Activated effector memory CD4-positive, alpha-beta T cell treated with anti-CD3 and anti-CD28 coated beads, Interleukin-2, amount 50 U/mL, for 16 hours (primary cell): ENCODE measurements around the gene TBCCD1.
"Not testable (repeated sequence)": the region's sequence is repeated elsewhere in the genome, so short reads cannot be mapped to it uniquely, and the experiment has no call there.

Experiments used
- DNase-seq: peaks from one replicate; pipeline ENCODE4 v3.0.0-alpha.2; 2020

TBCCD1 gene

DNA sequence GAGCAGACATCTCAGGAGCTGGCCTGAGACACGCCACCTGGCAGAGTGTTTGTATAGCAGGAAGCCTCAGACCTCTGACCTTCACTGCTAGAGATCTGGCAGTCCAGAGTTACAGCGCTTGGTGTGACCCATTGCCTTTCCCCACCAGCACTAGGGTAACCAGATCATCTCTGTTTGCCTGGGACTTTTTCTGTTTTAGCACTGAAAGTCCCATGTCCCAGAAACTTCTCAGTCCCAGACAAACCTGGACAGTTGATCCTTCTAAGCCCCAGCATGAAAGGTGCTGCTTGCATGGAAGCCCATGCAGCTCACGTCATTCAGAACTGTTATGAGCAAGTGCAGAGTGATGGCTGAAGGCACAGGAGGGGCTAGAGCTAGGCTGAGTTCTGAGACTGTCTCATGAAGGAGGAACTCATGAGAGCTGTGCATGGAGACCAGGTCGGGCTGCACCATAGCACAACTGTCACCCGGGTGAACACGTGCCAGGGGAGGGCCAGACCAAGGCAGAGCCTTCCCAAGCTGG, 27.5 kb upstream of the TBCCD1 start:
- no peak for DNase-seq

DNA sequence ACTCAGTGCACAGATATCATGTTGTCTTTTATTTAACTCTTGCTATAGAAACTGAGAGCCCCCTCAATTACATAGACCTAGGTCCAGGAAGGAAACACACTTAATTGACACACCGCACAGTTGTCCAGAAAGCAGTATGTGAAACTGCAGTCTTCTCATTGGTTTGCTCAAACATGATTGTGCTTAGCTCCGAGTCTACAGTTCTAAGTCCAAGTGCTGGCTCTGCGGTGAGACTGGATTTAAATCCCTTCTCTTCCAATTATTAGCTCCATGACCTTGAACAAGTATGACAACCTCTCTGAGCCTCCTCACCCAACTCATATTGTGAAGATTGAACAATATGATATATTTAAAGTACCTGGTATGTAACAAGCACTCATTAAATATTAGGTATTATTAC, 26.7 kb upstream of the TBCCD1 start:
- no peak for DNase-seq

- no peak for DNase-seq
These were observed 25.5 kb upstream of the TBCCD1 start for GRCh38 chr3:186592682-186593081.

GRCh38 chr3:186590580-186591295, 23.6 kb upstream of the TBCCD1 start:
- DNase-seq, result no peak

GRCh38 chr3:186589856-186590579, 22.9 kb upstream of the TBCCD1 start:
- no peak for DNase-seq

DNA sequence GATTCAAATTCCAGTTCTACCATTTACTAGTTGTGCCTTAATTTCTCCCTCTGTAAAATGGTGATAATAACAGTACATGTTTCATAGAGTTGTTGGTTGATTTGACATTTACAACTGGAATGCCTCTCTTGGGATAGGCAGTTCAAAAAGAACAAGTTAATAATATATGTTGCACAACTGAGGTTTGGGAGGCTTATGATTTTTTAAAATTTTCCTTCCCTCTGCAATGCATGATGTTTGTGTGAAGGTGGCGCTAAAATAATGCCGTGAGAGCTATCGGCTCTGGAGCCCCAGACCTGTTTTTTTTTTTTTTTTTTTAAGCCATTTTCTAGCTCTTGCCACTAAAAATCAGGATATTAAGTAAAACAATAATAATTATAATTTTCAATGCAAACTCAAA, 22.0 kb upstream of the TBCCD1 start:
- DNase-seq, result no peak

DNA sequence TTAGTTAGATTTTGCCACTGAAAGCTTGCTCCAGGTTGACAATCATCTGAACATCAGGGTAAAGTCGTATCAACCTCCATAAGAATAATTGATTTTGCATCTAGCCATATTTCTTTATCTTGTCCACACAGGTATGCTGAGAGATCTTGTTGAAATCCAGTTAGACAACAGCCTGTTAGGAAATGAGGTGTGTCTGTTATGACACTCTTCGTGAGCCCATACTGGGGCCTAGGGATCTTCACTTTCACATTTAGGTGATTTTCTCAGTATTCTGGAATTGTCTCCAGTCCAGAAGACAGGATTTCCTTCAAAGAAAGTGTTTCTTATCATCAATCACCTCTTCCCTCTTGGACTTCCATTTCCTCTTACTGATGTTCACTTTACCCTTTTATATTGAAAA, 21.5 kb upstream of the TBCCD1 start:
- no peak for DNase-seq

DNA sequence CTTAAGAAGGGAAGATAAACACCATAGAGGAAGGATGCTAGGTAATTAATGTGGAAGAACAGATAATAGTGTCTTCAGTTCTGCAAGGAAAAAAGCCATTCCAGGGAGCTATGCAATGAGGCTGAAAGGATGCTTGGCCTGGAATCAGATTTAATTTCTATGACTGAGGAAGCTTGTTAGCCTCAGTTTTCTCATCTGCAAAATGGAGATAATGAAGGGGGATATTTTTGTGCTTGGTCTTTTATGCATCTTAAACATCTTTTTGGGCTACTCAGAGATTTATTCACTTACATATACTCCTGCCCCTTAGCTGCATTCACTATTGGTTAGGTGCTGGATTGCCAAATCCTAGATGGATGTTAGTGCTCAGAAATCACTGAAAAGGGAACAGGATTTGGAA, 20.0 kb upstream of the TBCCD1 start:
- no peak for DNase-seq

DNA sequence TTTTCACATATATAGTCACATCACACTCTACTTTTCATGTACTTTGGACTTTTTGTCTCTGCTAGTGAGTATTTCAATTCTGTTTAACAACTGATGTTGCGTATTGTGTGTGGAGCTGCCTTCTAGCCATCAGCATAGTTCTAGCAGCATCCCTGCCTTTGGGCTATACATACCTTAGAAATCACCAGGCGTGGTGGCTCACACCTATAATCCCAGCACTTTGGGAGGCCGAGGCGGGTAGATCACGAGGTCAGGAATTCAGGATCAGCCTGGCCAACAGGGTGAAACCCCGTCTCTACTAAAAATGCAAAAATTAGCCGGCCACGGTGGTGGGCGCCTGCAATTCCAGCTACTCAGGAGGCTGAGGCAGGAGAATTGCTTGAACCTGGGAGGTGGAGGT, 19.1 kb upstream of the TBCCD1 start:
- DNase-seq, result not testable (repeated sequence)

DNA sequence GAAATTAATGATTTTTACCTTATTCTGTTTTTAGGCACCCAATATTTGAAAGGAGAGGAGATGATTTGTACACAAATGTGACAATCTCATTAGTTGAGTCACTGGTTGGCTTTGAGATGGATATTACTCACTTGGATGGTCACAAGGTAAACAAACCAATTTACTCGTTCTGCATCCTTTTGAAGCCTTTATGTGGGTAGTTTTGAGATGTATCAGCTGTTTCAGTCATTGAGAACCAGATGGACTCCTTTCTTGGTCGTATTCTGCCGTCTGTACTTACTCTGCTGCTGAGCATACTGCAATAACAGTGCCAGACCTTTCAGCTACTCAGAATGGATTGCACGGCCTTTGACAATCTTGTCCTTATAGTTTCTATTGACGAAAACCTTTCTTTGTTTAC, 16.7 kb upstream of the TBCCD1 start:
- DNase-seq, result no peak

- no peak for DNase-seq
These were observed 15.4 kb upstream of the TBCCD1 start for GRCh38 chr3:186582541-186582940.

DNA sequence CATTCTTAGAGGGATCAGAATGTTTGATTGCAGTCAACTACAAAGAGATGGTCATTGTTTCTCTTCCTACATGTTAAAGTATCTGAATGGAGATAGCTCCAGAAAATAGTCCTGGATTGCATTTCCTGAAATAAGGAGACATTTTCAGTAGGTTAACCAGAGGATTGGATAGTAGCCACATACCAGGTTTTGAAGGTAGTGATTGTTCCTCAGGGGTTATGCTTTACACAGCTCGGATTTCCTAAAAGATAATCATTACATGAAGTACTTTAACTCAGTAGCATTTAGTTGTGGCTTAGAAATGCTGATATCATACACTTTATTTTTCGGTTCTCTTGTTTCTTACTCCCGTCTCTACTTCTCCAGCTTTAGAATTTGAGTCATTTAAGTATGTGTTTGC, 13.6 kb upstream of the TBCCD1 start:
- no peak for DNase-seq

DNA sequence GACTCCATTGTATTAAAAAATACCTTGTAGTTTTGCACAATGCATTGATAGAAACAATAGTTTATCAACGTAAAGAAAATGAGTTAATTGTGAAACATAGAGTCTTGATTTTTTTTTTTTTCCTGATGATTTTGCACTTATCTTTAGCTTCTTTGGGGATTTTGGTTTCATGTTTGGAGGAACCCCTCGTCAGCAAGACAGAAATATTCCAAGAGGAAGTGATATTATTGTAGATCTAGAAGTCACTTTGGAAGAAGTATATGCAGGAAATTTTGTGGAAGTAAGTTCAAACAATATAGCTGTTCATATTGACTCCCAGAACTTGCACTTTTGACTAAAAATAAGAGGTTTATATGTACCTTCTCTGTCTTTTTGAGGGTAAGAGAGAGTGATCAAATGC, 10.4 kb upstream of the TBCCD1 start:
- DNase-seq, result no peak

GRCh38 chr3:186571644-186572013, 4.5 kb upstream of the TBCCD1 start:
- no peak for DNase-seq

- no peak for DNase-seq
These were observed 4.0 kb upstream of the TBCCD1 start for GRCh38 chr3:186570941-186571643.

- peak; percentile 99 for DNase-seq
These were observed 3.2 kb upstream of the TBCCD1 start, which contains the start of gene DNAJB11 for GRCh38 chr3:186570096-186570940. Gene DNAJB11 (plus strand): TSS chr3:186570720. CDS start chr3:186570898, 178 bp downstream.

DNA sequence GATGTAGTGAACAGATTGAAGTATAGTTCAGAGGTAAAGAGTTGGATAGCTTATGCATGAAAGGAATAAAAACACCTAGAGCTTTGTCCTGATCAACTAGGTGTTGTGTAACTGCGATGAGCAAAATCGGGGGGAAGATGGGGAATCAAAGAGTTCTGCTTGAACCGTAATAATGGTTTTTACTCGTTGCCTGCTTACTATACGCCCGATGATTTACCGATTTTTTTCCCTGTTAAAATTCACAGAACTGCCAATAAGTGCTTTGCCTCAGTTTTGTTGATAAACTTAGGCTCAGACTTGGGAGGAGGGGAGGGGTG, 2.6 kb upstream of the TBCCD1 start:
- DNase-seq, result no peak

- not testable (repeated sequence) for DNase-seq
These were observed 2.2 kb upstream of the TBCCD1 start for GRCh38 chr3:186569361-186569760.

- no peak for DNase-seq
These were observed 417 bp downstream of the TBCCD1 start for GRCh38 chr3:186566772-186567071.

DNA sequence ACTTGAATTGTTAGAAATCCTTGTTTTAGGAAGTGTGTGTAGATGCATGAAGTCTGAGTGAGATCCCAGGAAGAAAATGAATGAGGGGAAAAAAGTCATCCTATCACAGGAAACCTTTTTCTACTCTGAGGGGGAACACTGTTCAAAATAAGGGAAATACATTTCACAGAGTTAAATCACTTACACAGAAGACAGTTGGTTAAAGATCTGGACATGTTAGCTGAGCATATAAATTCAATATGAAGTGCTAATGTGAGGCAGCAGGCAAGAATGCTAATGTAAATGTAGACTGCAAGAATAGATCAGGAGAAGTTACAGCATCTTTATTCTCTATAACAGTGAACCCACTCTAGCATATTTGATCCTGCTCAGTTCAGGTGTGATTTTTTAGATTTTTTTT, 2.6 kb downstream of the TBCCD1 start:
- no peak for DNase-seq

DNA sequence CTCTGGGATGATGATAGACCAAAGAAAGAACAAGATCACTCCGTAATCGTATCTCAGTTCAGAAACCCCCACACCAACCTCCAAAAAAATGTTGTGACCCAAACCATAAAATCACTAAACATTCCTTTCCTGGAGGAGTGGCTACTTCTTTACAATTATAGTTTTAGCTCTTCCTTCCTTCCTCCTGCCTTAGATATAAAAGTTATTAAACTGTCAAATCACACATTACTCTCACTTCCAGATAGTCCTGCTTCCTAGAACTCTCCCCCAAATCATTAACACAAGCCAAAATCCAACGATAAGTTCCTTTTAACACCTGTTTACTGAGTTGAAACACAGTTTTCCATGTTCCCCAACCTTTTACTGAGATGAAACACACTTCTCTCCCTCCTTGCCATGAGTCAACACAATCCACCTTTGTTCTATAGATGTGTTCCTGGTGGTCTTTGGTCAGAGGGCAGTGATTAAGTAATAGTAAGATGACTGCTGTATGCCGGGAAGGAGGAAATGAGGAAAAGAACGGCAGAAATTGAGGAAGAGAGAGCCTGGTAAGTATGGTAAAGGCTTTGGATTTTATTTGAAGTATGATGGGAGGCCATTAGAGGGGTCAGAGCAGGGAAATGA, 14.6 kb downstream of the TBCCD1 start:
- no peak for DNase-seq

DNA sequence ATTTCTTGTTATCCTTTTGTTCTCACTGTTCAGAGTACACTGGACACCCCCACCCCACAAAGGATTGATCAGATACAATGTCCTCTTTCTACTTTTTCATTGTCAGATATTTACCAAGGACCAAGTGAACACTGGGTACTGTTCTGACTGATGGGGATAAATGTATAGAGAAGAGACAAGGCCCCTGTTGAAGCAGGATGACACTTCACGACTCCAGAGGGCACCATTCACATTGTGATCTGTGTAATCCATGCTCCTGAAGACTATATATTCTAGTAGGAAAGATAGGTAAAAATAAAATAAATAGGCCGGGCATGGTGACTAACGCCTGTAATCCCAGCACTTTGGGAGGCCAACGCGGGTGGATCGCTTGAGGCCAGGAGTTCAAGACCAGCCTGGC, 15.8 kb downstream of the TBCCD1 start:
- DNase-seq, result no peak

GRCh38 chr3:186549497-186549896, 17.6 kb downstream of the TBCCD1 start:
- no peak for DNase-seq
